Fibroblast of lung (primary cell): ENCODE measurements around the gene GRB10. TPM values are rescaled to one million over a fixed set of nuclear protein-coding genes. Genes with fewer than 3 reads are reported as not detected.

Experiments
- DNase-seq, 2 donors: peaks; one replicate each; pipeline versions ENCODE4 v3.0.0 to v3.0.0-alpha.2; 2010; ENCODE audit warnings: low read depth in 2 of 2
- H2AFZ ChIP-seq: 2 replicates; pipeline ENCODE4 v1.5.1; 2012; ENCODE audit warnings: low read length, control low read depth, inconsistent platforms
- H3K27ac ChIP-seq: 2 replicates; pipeline ENCODE4 v1.5.1; 2011; ENCODE audit warnings: low read length, control low read depth; ENCODE audit not compliant: insufficient read depth
- H3K27me3 ChIP-seq: 2 replicates; pipeline ENCODE4 v1.5.1; 2011; ENCODE audit warnings: mild to moderate bottlenecking, low read length; ENCODE audit not compliant: control insufficient read depth, insufficient read depth
- H3K36me3 ChIP-seq: 2 replicates; pipeline ENCODE4 v1.5.1; 2011; ENCODE audit warnings: low read length; ENCODE audit not compliant: control insufficient read depth, insufficient read depth
- H3K4me1 ChIP-seq: 2 replicates; pipeline ENCODE4 v1.5.1; 2011; ENCODE audit warnings: low read length; ENCODE audit not compliant: control insufficient read depth, insufficient read depth; ENCODE audit errors: extremely low read depth
- H3K4me2 ChIP-seq: 2 replicates; pipeline ENCODE4 v1.5.1; 2011; ENCODE audit warnings: low read length, control low read depth; ENCODE audit not compliant: insufficient read depth; ENCODE audit errors: extremely low read depth
- H3K4me3 ChIP-seq, 4 experiments: fragments of 200-600 bp in 1 of 4; sonication (generic) in 1 of 4; replicated peaks in 1 of 4; 2 replicates each; pipeline ENCODE4 v1.5.1; 2011 to 2016; ENCODE audit warnings: low read length in 4 of 4, low read depth in 3 of 4, mild to moderate bottlenecking in 3 of 4, control low read depth in 2 of 4, inconsistent platforms in 1 of 4, mixed read lengths in 1 of 4; ENCODE audit not compliant: insufficient read depth in 1 of 4; ENCODE audit errors: control extremely low read depth in 1 of 4
- H3K79me2 ChIP-seq: 2 replicates; pipeline ENCODE4 v1.5.1; 2012; ENCODE audit warnings: mild to moderate bottlenecking, low read length, inconsistent platforms; ENCODE audit not compliant: control insufficient read depth, insufficient read depth
- H3K9ac ChIP-seq: 2 replicates; pipeline ENCODE4 v1.5.1; 2011; ENCODE audit warnings: mild to moderate bottlenecking, low read length, control low read depth; ENCODE audit not compliant: insufficient read depth
- H3K9me3 ChIP-seq: 2 replicates; pipeline ENCODE4 v1.5.1; 2012; ENCODE audit warnings: low read depth, low read length; ENCODE audit not compliant: control insufficient read depth, insufficient read depth
- H4K20me1 ChIP-seq: 2 replicates; pipeline ENCODE4 v1.5.1; 2011; ENCODE audit warnings: low read length; ENCODE audit not compliant: control insufficient read depth, insufficient read depth; ENCODE audit errors: extremely low read depth
- EZH2 ChIP-seq: IDR thresholded peaks from 2 replicates; pipeline ENCODE4 v1.5.1; 2012; ENCODE audit warnings: low read length, control low read depth, mild to moderate bottlenecking; ENCODE audit errors: missing control alignments
- polyA plus RNA-seq, 2 donors: library from polyadenylated mRNA; depleted of rRNA in 1 of 2; stranded (reverse) in 1 of 2; unstranded in 1 of 2; fragments of >200 nt; gene quantifications; 2 replicates each; pipeline ENCODE4 v1.2.1, GENCODE V29; 2011 to 2012; ENCODE audit warnings: missing spikeins in 1 of 2
- total RNA-seq: library from RNA; depleted of rRNA; stranded (reverse); fragments of >200 nt; gene quantifications from 2 replicates; pipeline ENCODE4 v1.2.1, GENCODE V29; 2014
- TF ChIP-seq, protein P1 (sequence below), 2 donors: IDR thresholded peaks in 1 of 2; conservative IDR thresholded peaks in 1 of 2; 1 replicate in 1 of 2; 2 replicates in 1 of 2; pipeline ENCODE4 v1.5.1; 2011 to 2012; ENCODE audit warnings: low read length in 2 of 2, control low read depth in 1 of 2, inconsistent platforms in 1 of 2, low read depth in 1 of 2, mild to moderate bottlenecking in 1 of 2

The GRB10 gene
- total and polyA plus RNA-seq, 2 donors (not counting 1 experiment from before 2014, with no cell fraction given): 11.1 to 64.1 TPM

DNA sequence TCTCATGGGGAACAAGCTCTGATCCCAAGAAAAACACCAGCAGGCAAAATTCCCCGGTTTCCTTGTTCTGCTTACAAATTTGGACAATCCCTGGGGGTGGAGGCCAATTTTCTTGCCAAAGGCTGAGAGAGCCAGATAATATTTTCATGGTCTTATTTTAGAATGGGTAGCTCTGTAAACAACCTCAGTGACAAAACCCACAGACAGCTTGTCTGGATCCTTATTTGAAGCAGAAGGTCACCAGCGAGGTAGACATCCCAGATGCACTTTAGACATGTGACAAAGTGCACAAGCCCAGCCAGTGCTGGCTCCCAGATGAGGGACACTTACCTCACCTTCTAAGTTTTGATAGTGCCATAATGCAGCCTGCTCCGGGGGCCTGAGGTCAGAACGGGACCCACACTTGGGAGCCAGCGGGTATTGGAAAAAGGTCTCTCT, 114.9 kb downstream of the GRB10 start:
- no peak overlapping the region for H2AFZ ChIP-seq
- TF ChIP-seq EZH2: no peak
- TF ChIP-seq, protein P1, sequence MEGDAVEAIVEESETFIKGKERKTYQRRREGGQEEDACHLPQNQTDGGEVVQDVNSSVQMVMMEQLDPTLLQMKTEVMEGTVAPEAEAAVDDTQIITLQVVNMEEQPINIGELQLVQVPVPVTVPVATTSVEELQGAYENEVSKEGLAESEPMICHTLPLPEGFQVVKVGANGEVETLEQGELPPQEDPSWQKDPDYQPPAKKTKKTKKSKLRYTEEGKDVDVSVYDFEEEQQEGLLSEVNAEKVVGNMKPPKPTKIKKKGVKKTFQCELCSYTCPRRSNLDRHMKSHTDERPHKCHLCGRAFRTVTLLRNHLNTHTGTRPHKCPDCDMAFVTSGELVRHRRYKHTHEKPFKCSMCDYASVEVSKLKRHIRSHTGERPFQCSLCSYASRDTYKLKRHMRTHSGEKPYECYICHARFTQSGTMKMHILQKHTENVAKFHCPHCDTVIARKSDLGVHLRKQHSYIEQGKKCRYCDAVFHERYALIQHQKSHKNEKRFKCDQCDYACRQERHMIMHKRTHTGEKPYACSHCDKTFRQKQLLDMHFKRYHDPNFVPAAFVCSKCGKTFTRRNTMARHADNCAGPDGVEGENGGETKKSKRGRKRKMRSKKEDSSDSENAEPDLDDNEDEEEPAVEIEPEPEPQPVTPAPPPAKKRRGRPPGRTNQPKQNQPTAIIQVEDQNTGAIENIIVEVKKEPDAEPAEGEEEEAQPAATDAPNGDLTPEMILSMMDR (conservative IDR thresholded peaks at IDR 0.05 in 1 of 2, IDR thresholded peaks at IDR 0.05 in 1 of 2; ENCODE audit: low read depth in 1 of 2, low read length in 2 of 2): no peak
- H3K9ac ChIP-seq: no peak overlapping the region
- no peaks in the 10 kb centered on the region for H3K79me2 ChIP-seq
- peaks cover 12% of the 10 kb centered on the region for H3K4me1 ChIP-seq
- H3K4me3 ChIP-seq: no peak overlapping the region
- H3K27ac ChIP-seq: no peak overlapping the region
- H3K9me3 ChIP-seq: no peaks in the 10 kb centered on the region
- H4K20me1 ChIP-seq: no peaks in the 10 kb centered on the region
- no peak overlapping the region for H3K4me2 ChIP-seq
- peak in 1 of 2 donors; percentile 43 for DNase-seq
- H3K27me3 ChIP-seq: no peaks in the 10 kb centered on the region
- H3K36me3 ChIP-seq: peaks cover 2% of the 10 kb centered on the region

DNA sequence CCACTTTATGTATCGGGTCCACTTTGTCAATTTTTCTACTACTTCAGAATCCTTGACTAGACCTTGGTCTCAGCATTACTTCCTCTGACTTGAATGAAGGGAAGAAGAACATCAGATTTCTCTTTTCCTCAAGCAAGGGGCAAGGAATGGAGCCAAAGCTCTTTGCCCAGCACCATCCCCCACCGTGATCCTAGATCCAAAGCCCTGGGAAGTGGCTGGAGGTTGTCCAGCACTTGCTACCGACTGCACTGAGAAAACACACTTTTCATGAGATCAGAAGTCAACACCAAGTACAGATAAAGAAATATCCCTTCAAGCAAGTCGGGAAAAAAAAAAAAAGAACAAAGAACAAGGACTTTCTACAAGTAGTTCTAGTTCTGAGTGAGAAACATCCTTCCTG, 115.4 kb downstream of the GRB10 start:
- Histone ChIP-seq H3K4me2 (no peak overlapping the region), H3K79me2 (no peaks in the 10 kb centered on the region), H3K4me1 (peaks cover 12% of the 10 kb centered on the region), H2AFZ (no peak overlapping the region), H3K27ac (no peak overlapping the region), H3K27me3 (no peaks in the 10 kb centered on the region), H3K4me3 (no peak overlapping the region), H3K9me3 (no peaks in the 10 kb centered on the region), H3K36me3 (peaks cover 2% of the 10 kb centered on the region), H4K20me1 (no peaks in the 10 kb centered on the region), H3K9ac (no peak overlapping the region)
- TF ChIP-seq, protein P1 (conservative IDR thresholded peaks at IDR 0.05 in 1 of 2, IDR thresholded peaks at IDR 0.05 in 1 of 2; ENCODE audit: low read depth in 1 of 2, low read length in 2 of 2): no peak
- TF ChIP-seq EZH2: no peak
- peak; percentile 43 to 46 for DNase-seq

DNA sequence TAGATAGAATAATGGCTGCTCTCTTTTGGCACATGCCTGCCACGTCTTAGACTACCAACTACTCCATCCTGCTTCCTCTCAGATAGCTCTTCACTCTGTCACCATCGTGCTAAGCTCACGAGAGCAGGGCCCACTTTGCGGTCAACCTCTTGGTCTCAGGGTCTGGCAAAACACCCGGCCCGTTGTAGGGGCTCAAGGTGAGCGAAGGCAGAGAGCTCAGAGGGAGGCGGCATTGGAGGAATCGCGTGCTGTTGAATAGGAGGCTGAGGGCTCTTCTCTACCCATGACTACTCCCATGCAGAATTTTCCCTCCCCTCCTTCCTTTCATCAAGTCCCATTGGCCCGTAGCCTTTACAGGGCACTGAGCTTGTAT, 116.6 kb downstream of the GRB10 start:
- H4K20me1 ChIP-seq: no peaks in the 10 kb centered on the region
- no peaks in the 10 kb centered on the region for H3K9me3 ChIP-seq
- DNase-seq: no peak
- no peak overlapping the region for H3K27ac ChIP-seq
- H3K4me2 ChIP-seq: no peak overlapping the region
- no peak overlapping the region for H3K4me3 ChIP-seq
- H2AFZ ChIP-seq: no peak overlapping the region
- no peak overlapping the region for H3K9ac ChIP-seq
- H3K79me2 ChIP-seq: no peaks in the 10 kb centered on the region
- H3K36me3 ChIP-seq: peaks cover 4% of the 10 kb centered on the region
- H3K4me1 ChIP-seq: peaks cover 12% of the 10 kb centered on the region
- no peaks in the 10 kb centered on the region for H3K27me3 ChIP-seq
- TF ChIP-seq, protein P1 (conservative IDR thresholded peaks at IDR 0.05 in 1 of 2, IDR thresholded peaks at IDR 0.05 in 1 of 2; ENCODE audit: low read depth in 1 of 2, low read length in 2 of 2): no peak
- no peak for TF ChIP-seq EZH2
